Left cardiac atrium (tissue), 4 donors: ENCODE measurements around the gene PSMC5. TPM values are rescaled to one million over a fixed set of nuclear protein-coding genes. Genes with fewer than 3 reads are reported as not detected.
"Not testable (repeated sequence)": the region's sequence is repeated elsewhere in the genome, so short reads cannot be mapped to it uniquely, and the experiment has no call there.

ENCODE experiments used
- ATAC-seq, 2 donors: fragments of 200-7000 bp; cut with Tn5 transposase; one replicate each; pipeline ENCODE4 v1.9.1; 2020; ENCODE audit warnings: mild to moderate bottlenecking in 2 of 2, moderate library complexity in 2 of 2
- DNase-seq: peaks from one replicate; pipeline ENCODE4 v3.0.0-alpha.2; 2020
- intact Hi-C, 2 donors: fragments of 100-400 bp; cut with DNase I; formaldehyde crosslinking; loops; one replicate each; pipeline versions ENCODE4 v1.14.1 to v1.15.1; 2022 to 2023
- total RNA-seq, 2 donors: library from RNA; stranded (reverse); fragmentation: NEBNext Ultra II Directional; extraction: Animal tissue kit (Norgen Biotek cat#: 25700); gene quantifications; one replicate each; pipeline ENCODE4 v1.2.1, GENCODE V29; 2021
- donor health status: DM: no; HTN: yes; CAD: no.
- donor health status: DM: no; HTN: yes; CAD: no; lungs with severe emphysema.
- donor health status: DM: yes; HTN: yes; CAD: no.
- donor health status: Dilated cardiomyopathy.

The PSMC5 gene
- total RNA-seq, 2 donors from 2014 or later: 122 to 143 TPM

DNA sequence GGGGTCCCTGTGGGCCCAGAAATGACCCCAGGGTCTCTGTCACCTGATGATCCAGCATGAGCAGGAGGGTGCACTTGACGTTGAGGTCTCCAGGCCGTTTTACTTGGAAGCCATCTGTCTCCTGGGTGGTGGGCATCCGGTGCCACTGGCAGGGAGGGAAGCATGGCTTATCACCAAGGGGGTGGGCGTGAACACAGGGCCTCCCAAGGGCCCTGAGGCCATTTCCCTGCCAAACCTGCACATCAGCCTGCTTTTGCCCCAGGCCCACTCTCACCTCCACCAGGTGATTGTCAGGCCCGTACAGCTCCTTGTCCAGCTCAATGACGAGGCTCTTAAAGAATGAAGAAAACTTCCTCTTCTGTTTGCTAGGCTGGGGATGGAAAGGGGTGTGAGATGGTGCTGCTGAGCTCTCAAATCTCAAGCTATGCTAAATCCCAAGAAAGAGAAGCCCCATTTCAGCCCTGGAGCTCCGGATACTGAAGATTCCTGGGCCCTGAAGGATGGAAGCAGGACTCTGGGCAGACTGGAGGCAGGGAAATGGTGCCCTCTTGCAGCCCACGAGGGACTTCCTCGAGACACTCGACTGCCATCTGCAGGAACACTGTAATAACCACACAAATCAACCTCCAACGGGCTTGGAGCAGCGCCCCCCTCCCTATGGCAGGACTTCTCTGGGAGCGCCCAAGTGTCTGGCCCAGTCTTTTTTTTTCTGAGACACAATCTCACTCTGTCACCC, 7.4 kb downstream of the PSMC5 start:
- intact Hi-C loops: no loop called here
- DNase-seq (no peak), ATAC-seq (peak; percentile 13 to 14)

- intact Hi-C loops: no loop called here
- DNase-seq: no peak
- no peak for ATAC-seq
These were observed 8.0 kb downstream of the PSMC5 start for GRCh38 chr17:63835167-63835720.

GRCh38 chr17:63836811-63837210, 9.6 kb downstream of the PSMC5 start:
- intact Hi-C loops: no loop called here
- DNase-seq (no peak), ATAC-seq (no peak)

DNA sequence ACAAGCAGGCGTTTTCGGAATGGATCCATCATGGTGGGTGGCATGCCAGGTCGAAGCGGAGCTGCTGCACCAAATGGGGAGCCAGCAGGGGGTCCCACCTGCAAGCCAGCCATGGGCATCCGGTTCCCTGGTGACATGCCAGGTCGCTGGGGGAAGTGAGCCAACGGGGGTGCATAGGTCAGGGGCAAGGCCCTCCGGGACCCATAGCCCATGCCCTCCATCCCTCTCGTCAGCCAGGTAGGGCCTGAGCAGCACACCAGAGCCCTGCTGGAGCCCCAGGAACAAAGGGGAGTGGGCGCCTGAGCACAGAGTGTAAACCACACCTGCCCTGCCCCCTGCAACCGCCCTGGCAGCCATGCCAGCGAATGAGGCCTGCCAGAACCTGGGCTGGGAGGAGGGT, 10.2 kb downstream of the PSMC5 start:
- DNase-seq (no peak), ATAC-seq (no peak)
- intact Hi-C loops: no loop called here

GRCh38 chr17:63837962-63838600, 10.8 kb downstream of the PSMC5 start:
- ATAC-seq: no peak
- intact Hi-C loops: no loop called here
- DNase-seq: no peak

DNA sequence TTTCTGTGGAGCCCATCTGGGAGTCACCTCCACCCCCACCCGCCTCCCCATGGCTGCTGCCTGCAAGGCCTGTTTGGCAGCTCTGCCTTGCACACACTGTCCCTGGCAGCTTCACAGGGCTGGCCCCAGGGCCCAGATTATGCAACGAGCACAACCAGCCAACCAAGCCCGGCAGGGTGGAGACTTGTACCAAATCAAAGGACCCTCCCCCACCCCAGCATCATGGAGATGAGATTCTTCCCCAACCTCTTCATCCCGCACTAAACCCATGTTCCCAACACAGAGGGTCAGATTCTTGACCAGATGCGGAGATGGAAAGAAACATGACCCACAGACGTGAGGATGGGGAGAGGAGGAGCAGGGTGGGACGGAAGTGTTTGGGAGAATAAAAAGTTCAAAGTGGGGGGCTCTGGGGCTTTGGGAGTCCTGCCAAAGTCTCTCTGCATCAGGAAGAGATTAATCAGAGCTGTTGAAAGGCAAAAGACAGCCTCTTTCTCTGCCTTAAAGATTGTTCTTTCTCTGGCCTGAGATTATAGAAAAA, 11.5 kb downstream of the PSMC5 start:
- ATAC-seq: peak; percentile 47 to 61
- peak; percentile 93 for DNase-seq
- intact Hi-C loops: no loop called here

DNA sequence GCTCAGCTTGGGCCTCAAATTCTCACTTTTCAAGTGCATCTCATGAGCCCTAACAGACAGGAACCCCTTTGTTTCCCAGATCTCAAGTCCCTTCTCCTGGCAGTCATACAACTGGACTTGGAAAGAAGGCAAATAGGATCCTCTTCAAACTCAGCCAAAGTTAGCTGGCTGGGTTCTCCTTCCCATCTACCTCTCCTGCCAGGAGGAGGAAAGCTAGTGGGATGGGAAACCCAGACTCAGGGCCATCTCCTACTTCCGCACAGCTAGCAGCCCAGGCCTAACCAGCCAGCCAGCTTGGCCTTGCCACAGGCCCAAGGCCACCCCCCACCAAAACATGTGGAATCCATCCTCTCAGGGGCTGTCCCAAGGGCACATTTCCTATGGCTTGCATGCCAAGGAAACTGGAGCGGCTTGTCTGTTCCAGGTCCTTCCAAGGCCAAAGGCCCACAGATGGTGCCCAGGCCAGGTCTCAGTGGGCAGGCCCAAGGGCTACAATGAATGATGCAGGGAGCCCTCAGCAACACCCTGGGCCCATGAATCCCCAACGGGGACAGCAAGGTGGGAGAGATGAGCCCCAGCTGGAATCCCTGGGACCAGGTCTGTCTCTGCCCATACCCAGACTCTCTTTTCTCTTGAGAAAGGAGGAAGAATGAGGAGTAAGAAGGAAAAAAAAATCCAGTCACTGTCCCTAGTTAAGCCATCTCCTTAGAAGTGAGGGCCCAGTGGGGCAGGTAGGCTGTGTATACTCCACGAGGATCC, 13.5 kb downstream of the PSMC5 start:
- intact Hi-C loops: no loop called here
- DNase-seq (no peak), ATAC-seq (no peak)

- intact Hi-C loops: no loop called here
- peak; percentile 16 to 26 for ATAC-seq
- peak; percentile 65 for DNase-seq
These were observed 14.3 kb downstream of the PSMC5 start for GRCh38 chr17:63841350-63842172.

- intact Hi-C loops: no loop called here
These were observed 14.9 kb downstream of the PSMC5 start for GRCh38 chr17:63842173-63842539.

GRCh38 chr17:63842540-63843386, 15.5 kb downstream of the PSMC5 start, which contains the start of gene SMARCD2:
Gene SMARCD2, minus strand, starts transcription at chr17:63842685. Its CDS starts 11 bp downstream, at chr17:63842674.
- peak; percentile 99 for DNase-seq
- ATAC-seq: peak; percentile 87 to 90
- intact Hi-C loops: no loop called here

More at GRCh38 chr17:63842173-63842539, 14.9 kb downstream of the PSMC5 start:
- DNase-seq (peak; percentile 46), ATAC-seq (no peak)

- intact Hi-C loops: not testable (repeated sequence)
- DNase-seq: peak; percentile 83
- peak; percentile 20 to 21 for ATAC-seq
These were observed 16.2 kb downstream of the PSMC5 start for GRCh38 chr17:63843387-63843888.

GRCh38 chr17:63843910-63844677, 16.9 kb downstream of the PSMC5 start:
- intact Hi-C loops: no loop called here
- ATAC-seq: no peak
- DNase-seq: no peak

DNA sequence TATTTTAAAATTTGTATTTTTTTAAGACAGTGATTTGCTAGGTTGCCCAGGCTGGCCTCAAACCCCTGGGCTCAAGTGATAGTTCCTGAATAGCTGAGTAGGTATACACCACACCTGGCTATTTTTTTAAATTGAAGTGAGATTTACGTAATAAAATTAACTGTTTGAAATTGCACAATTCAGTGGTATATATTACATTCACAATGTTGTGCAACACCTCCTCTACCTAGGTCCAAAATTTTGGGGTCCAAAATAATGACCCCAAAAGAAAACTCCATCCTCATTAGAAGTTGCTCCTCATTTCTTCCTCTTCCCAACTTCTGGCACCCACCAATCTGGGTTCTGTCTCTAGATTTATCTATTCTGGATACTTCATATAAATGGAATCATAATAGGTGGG, 18.3 kb downstream of the PSMC5 start:
- no peak for DNase-seq
- intact Hi-C loops: no loop called here

GRCh38 chr17:63847525-63848249, 20.5 kb downstream of the PSMC5 start:
- no peak for ATAC-seq
- intact Hi-C loops: no loop called here
- no peak for DNase-seq

More for the DNA sequence above, 18.3 kb downstream of the PSMC5 start:
- no peak for ATAC-seq

- intact Hi-C loops: no loop called here
- peak; percentile 95 for DNase-seq
- peak; percentile 93 to 97 for ATAC-seq
These were observed 21.8 kb downstream of the PSMC5 start for GRCh38 chr17:63848834-63849689.
